Transverse colon (tissue), 4 donors: Measurements from ENCODE around the gene MIS18BP1. TPM values are rescaled to one million over a fixed set of nuclear protein-coding genes. Genes with fewer than 3 reads are reported as not detected.

ENCODE experiments used
- DNase-seq: peaks from one replicate; pipeline ENCODE4 v3.0.0-alpha.2; 2019
- H3K27ac ChIP-seq, 4 donors: fragments of 200-600 bp; sonication (generic); 2 replicates each; pipeline ENCODE4 v1.5.1; 2016 to 2018; ENCODE audit warnings: inconsistent platforms in 4 of 4
- H3K27me3 ChIP-seq: fragments of 200-600 bp; sonication (generic); 2 replicates; pipeline ENCODE4 v1.5.1; 2017; ENCODE audit warnings: inconsistent platforms
- H3K36me3 ChIP-seq, 4 donors: fragments of 200-600 bp; sonication (generic); 2 replicates each; pipeline ENCODE4 v1.5.1; 2017 to 2019; ENCODE audit warnings: inconsistent platforms in 4 of 4
- H3K4me1 ChIP-seq, 4 donors: fragments of 200-600 bp; sonication (generic); 2 replicates each; pipeline ENCODE4 v1.5.1; 2017 to 2020; ENCODE audit warnings: inconsistent platforms in 4 of 4
- H3K4me3 ChIP-seq, 4 donors: fragments of 200-600 bp; sonication (generic); 1 replicate in 1 of 4; 2 replicates in 3 of 4; pipeline versions ENCODE4 v1.5.1 to v1.6.1; 2017 to 2019; ENCODE audit warnings: inconsistent platforms in 4 of 4
- H3K9me3 ChIP-seq, 2 donors: fragments of 200-600 bp; sonication (generic); 2 replicates each; pipeline ENCODE4 v1.5.1; 2017 to 2019; ENCODE audit warnings: inconsistent platforms in 2 of 2
- EP300 ChIP-seq: sonication (generic); formaldehyde crosslinking; IDR thresholded peaks from one replicate; pipeline ENCODE4 v1.6.1; 2017; ENCODE audit warnings: antibody characterized with exemption, low read depth
- POLR2A ChIP-seq: fragments of 450-650 bp; IDR thresholded peaks from one replicate; pipeline ENCODE4 v1.6.1; 2016; ENCODE audit warnings: antibody characterized with exemption, mild to moderate bottlenecking, moderate library complexity
- POLR2AphosphoS5 ChIP-seq, 3 donors: sonication (generic); formaldehyde crosslinking; IDR thresholded peaks; one replicate each; pipeline ENCODE4 v1.6.1; 2016; ENCODE audit warnings: antibody characterized with exemption in 3 of 3
- WGBS, 2 donors: methylation state at CpG; one replicate each; pipeline ENCODE4 v1.1.5; 2018; ENCODE audit warnings: low coverage in 1 of 2; 5-methylcytosine and 5-hydroxymethylcytosine counted together
- in situ Hi-C, 4 donors: fragments of 200-750 bp; cut with MboI; loops; one replicate each; pipeline versions ENCODE4 v1.15.0 to v1.15.1; 2017; ENCODE audit warnings: low sequenced_read_pairs in 3 of 4, low pct_ligation_motif_present in 1 of 4, low pct_unique_long_range_greater_than_20kb in 1 of 4
- intact Hi-C: fragments of 100-400 bp; cut with DNase I; formaldehyde crosslinking; loops from one replicate; pipeline ENCODE4 v1.15.1; 2023; ENCODE audit warnings: low total_unique reads
- total RNA-seq, 4 donors: library from RNA; depleted of rRNA; stranded (reverse); fragments of >200 nt; gene quantifications; one replicate each; pipeline ENCODE4 v1.1.0, GENCODE V29; 2016
- TF ChIP-seq, protein P1 (sequence below), 5 experiments: fragments of 200-600 bp in 3 of 5; fragments of 450-650 bp in 2 of 5; sonication (generic) in 3 of 5; IDR thresholded peaks; 1 replicate in 2 of 5; 2 replicates in 3 of 5; pipeline ENCODE4 v1.5.1; 2016 to 2017; ENCODE audit warnings: antibody characterized with exemption in 5 of 5, inconsistent platforms in 3 of 5, mild to moderate bottlenecking in 2 of 5, moderate library complexity in 1 of 5

Gene MIS18BP1
- total RNA-seq, 4 donors from 2014 or later = 23.5 to 61.7 (median 38.4) TPM

DNA sequence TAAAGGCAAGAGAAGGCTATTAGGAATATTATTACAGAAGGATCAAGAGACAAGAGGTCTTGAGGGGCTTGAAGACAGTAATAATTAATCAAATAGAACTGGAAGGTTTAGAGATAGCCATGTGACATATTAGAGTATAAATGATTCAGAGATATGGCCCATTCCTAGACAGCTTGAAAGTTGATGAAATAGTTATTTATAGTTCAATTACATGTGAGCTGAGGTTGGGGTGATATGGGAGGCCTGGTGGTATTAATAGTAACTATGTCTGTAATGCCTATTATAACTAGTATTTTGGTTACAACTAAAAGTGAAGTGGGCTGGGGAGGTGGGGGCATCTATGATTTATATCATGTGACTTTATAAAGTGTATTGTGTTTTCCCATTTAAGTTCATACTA lies 14.1 kb upstream of the MIS18BP1 start:
- Histone ChIP-seq H3K27ac (no peak overlapping the region), H3K9me3 (no peaks in the 10 kb centered on the region), H3K4me1 (no peaks in the 10 kb centered on the region), H3K27me3 (no peaks in the 10 kb centered on the region), H3K4me3 (no peak overlapping the region), H3K36me3 (no peaks in the 10 kb centered on the region)
- TF ChIP-seq POLR2AphosphoS5 (IDR thresholded peaks at IDR 0.05) (no peak), EP300 (no peak), POLR2A (no peak)
- TF ChIP-seq, protein P1, sequence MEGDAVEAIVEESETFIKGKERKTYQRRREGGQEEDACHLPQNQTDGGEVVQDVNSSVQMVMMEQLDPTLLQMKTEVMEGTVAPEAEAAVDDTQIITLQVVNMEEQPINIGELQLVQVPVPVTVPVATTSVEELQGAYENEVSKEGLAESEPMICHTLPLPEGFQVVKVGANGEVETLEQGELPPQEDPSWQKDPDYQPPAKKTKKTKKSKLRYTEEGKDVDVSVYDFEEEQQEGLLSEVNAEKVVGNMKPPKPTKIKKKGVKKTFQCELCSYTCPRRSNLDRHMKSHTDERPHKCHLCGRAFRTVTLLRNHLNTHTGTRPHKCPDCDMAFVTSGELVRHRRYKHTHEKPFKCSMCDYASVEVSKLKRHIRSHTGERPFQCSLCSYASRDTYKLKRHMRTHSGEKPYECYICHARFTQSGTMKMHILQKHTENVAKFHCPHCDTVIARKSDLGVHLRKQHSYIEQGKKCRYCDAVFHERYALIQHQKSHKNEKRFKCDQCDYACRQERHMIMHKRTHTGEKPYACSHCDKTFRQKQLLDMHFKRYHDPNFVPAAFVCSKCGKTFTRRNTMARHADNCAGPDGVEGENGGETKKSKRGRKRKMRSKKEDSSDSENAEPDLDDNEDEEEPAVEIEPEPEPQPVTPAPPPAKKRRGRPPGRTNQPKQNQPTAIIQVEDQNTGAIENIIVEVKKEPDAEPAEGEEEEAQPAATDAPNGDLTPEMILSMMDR (IDR thresholded peaks at IDR 0.05) = no peak
- in situ Hi-C loops (loop anchor here (10.0 to 25.0 kb wide), 3 partner anchors 122 to 362 kb away; no protein-coding TSS in a partner anchor), intact Hi-C loops (loop anchor here (10.0 kb wide), 1 partner anchor 352 kb away; no protein-coding TSS in a partner anchor)
- no peak for DNase-seq

DNA sequence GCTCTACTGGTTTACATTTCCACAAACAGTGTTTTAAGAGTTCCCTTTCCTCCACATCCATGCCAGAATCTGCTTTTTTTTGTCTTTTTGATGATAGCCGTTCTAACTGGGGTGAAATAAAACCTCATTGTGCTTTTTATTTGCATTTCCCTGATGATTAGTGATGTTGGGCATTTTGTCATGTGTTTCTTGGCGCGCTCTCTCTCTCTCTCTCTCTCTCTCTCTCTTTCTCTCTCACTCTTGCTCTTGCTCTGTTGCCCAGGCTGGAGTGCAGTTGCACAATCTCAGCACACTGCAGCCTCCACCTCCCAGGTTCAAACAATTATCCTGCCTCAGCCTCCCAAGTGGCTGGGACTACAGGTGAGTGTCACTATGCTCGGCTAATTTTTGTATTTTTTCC lies 9.6 kb upstream of the MIS18BP1 start:
- no peaks in the 10 kb centered on the region for H3K4me1 ChIP-seq
- 72 to 80% methylated on average over 3 to 4 of the region's 4 CpGs for WGBS, 2 donors
- no peaks in the 10 kb centered on the region for H3K27me3 ChIP-seq
- intact Hi-C loops = loop anchor here (10.0 kb wide), 1 partner anchor 348 kb away; no protein-coding TSS in a partner anchor
- H3K4me3 ChIP-seq = no peak overlapping the region
- no peak for DNase-seq
- H3K9me3 ChIP-seq = peaks cover 14 to 18% of the 10 kb centered on the region in 2 donors
- H3K36me3 ChIP-seq = no peaks in the 10 kb centered on the region
- in situ Hi-C loops = loop anchor here (10.0 to 25.0 kb wide), 3 partner anchors 118 to 358 kb away; no protein-coding TSS in a partner anchor
- no peak overlapping the region for H3K27ac ChIP-seq
- TF ChIP-seq, protein P1 (IDR thresholded peaks at IDR 0.05) = no peak
- no peak for TF ChIP-seq POLR2A
- no peak for TF ChIP-seq EP300
- TF ChIP-seq POLR2AphosphoS5 (IDR thresholded peaks at IDR 0.05) = no peak

DNA sequence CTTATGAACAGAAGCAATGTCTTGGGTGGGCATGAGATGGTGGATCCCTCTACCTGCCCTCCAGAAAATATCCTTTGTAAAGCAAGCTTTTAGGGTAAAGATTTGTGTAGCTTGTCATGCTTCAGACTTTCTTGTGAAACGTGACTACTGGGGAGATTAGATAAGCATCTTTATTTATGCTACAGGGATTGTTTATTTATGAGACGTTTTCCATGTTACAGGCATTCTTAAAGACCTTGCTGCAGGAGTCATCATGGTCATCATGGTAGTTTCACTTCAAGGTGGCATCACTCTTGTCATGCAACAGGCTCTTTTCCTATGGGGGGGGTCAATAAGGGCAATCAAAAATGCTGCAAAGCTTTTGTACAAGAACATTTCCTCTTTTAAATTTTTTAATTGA lies 8.2 kb upstream of the MIS18BP1 start:
- Histone ChIP-seq H3K4me1 (no peaks in the 10 kb centered on the region), H3K4me3 (no peak overlapping the region), H3K27me3 (no peaks in the 10 kb centered on the region), H3K27ac (no peak overlapping the region), H3K9me3 (peaks cover 14 to 19% of the 10 kb centered on the region in 2 donors), H3K36me3 (no peaks in the 10 kb centered on the region)
- in situ Hi-C loops (loop anchor here (10.0 to 25.0 kb wide), 3 partner anchors 116 to 356 kb away; no protein-coding TSS in a partner anchor), intact Hi-C loops (loop anchor here (10.0 kb wide), 1 partner anchor 346 kb away; no protein-coding TSS in a partner anchor)
- WGBS, 2 donors = 23 to 38% methylated on average over 2 of the region's 2 CpGs
- no peak for DNase-seq
- TF ChIP-seq POLR2A = no peak

DNA sequence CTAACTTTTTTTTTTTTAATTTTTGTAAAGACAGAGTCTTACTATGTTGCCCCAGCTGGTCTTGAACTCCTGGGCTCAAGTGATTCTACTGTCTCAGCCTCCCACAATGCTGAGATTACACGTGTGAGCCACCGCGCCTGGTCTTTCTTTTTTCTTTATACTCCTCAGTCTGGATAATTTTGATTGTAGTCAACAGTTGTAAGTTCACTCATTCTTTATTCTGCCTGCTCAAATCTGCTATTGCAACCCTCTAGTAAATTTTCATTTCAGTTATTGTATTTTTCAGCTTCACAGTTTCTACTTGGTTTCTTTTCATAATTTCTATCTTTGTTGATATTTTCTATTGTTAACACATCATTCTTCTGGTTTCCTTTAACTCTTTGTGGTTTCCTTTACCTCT lies 5.8 kb upstream of the MIS18BP1 start:
- no peaks in the 10 kb centered on the region for H3K36me3 ChIP-seq
- in situ Hi-C loops = loop anchor here in 2 of 4 donors (25.0 kb wide), 1 partner anchor 347 kb away; no protein-coding TSS in a partner anchor
- DNase-seq = no peak
- no peak overlapping the region for H3K4me3 ChIP-seq
- WGBS, 2 donors = 98% methylated on average over 3 of the region's 3 CpGs; no CpG with 5 or more reads in 1 of the 2 donors
- H3K4me1 ChIP-seq = no peaks in the 10 kb centered on the region
- H3K27ac ChIP-seq = no peak overlapping the region
- H3K9me3 ChIP-seq = peaks cover 14 to 19% of the 10 kb centered on the region in 2 donors
- intact Hi-C loops = no loop called here
- TF ChIP-seq POLR2AphosphoS5 (IDR thresholded peaks at IDR 0.05) = no peak
- no peak for TF ChIP-seq POLR2A
- TF ChIP-seq, protein P1 (IDR thresholded peaks at IDR 0.05) = no peak
- no peaks in the 10 kb centered on the region for H3K27me3 ChIP-seq

GRCh38 chr14:45258073-45258472 lies 5.1 kb upstream of the MIS18BP1 start:
- DNase-seq = no peak
- Histone ChIP-seq H3K9me3 (peaks cover 14 to 19% of the 10 kb centered on the region in 2 donors), H3K36me3 (no peaks in the 10 kb centered on the region), H3K27me3 (no peaks in the 10 kb centered on the region), H3K27ac (no peak overlapping the region), H3K4me3 (no peak overlapping the region), H3K4me1 (peaks cover 0 to 3% (median 0%) of the 10 kb centered on the region in 4 donors)
- TF ChIP-seq POLR2AphosphoS5 (IDR thresholded peaks at IDR 0.05) = no peak
- TF ChIP-seq, protein P1 (IDR thresholded peaks at IDR 0.05) = no peak
- TF ChIP-seq EP300 = no peak
- no peak for TF ChIP-seq POLR2A
- 82 to 93% methylated on average over 1 of the region's 1 CpG for WGBS, 2 donors
- in situ Hi-C loops (loop anchor here in 2 of 4 donors (25.0 kb wide), 1 partner anchor 346 kb away; no protein-coding TSS in a partner anchor), intact Hi-C loops (no loop called here)
